ENCODE measurements around the gene PADI4. TPM values are rescaled to one million over a fixed set of nuclear protein-coding genes. Genes with fewer than 3 reads are reported as not detected.
A peak's percentile ranks its signal among the peaks of the same experiment; 100 is the strongest.

PADI4 gene
- total and polyA plus RNA-seq, 7 donors = 0.44 to 0.60 TPM; not detected in 5

DNA sequence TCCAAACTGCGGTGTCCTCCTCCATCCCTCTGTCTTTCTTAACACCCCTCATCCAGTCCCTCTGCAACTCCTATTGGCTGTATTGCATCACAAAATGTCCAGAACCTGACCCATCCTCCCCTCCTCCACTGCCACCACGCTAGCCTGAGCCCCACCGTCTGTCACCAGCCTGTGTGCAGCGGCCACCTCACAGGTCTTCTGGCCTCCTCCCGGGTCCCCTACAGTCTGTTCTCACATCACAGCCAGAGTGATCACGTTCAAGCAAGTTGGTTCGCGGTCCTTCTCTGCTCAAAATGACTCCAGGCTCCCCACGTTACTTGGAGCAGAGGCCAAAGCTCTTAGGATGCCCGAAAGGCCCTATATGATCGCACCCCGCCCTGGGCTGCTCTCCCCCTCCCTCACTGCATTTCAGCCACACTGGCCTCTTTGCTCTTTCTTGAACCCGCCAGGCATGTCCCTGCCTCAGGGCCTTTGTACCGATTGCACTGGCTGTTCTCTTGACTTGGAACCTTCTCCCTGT, 2.4 kb upstream of the PADI4 start:
- Histone ChIP-seq H3K36me3 (no peaks in the 10 kb centered on the region), H3K27me3 (peaks cover 0 to 25% (median 7%) of the 10 kb centered on the region in 3 donors), H3K27ac (no peak overlapping the region), H3K9me3 (peaks cover 0 to 4% (median under 1%) of the 10 kb centered on the region in 4 donors), H3K4me1 (no peaks in the 10 kb centered on the region), H3K4me3 (no peak overlapping the region)
- intact Hi-C loops (cut with DNase I) = no loop called here
- TF ChIP-seq, protein P1, sequence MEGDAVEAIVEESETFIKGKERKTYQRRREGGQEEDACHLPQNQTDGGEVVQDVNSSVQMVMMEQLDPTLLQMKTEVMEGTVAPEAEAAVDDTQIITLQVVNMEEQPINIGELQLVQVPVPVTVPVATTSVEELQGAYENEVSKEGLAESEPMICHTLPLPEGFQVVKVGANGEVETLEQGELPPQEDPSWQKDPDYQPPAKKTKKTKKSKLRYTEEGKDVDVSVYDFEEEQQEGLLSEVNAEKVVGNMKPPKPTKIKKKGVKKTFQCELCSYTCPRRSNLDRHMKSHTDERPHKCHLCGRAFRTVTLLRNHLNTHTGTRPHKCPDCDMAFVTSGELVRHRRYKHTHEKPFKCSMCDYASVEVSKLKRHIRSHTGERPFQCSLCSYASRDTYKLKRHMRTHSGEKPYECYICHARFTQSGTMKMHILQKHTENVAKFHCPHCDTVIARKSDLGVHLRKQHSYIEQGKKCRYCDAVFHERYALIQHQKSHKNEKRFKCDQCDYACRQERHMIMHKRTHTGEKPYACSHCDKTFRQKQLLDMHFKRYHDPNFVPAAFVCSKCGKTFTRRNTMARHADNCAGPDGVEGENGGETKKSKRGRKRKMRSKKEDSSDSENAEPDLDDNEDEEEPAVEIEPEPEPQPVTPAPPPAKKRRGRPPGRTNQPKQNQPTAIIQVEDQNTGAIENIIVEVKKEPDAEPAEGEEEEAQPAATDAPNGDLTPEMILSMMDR (IDR thresholded peaks at IDR 0.05) = no peak
- TF ChIP-seq POLR2A (IDR thresholded peaks at IDR 0.05) = no peak
- peak; percentile 43 for DNase-seq
- 71 to 78% methylated on average over 14 of the region's 14 CpGs for WGBS, 2 donors

DNA sequence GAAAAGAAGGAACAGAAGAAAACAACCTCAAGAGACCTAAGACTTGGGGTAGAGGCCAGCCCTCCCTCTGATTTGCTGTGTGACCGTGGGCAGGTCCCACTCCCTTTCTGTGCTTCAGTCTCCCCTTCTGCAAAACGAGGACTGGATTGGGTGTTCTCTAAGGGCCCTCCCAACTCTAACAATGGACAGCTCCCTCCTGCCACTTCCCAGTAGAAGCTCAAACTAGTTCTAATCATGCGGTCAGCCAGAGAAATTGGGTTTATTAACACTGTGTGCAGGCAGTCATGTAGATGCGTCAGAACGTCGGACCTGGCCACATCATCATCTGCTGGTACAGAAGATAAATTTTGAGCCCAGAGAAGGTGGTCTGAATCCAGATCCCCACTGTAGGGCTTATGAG, 1.6 kb upstream of the PADI4 start:
- Histone ChIP-seq H3K36me3 (no peaks in the 10 kb centered on the region), H3K27me3 (peaks cover 0 to 32% (median 8%) of the 10 kb centered on the region in 3 donors), H3K9me3 (peaks cover 0 to 4% (median under 1%) of the 10 kb centered on the region in 4 donors), H3K4me1 (no peaks in the 10 kb centered on the region), H3K4me3 (no peak overlapping the region), H3K27ac (no peak overlapping the region)
- WGBS, 2 donors = 67 to 86% methylated on average over 6 of the region's 6 CpGs
- peak; percentile 8 for DNase-seq
- intact Hi-C loops (cut with DNase I) = no loop called here
- TF ChIP-seq POLR2A (IDR thresholded peaks at IDR 0.05) = no peak
- TF ChIP-seq EP300 (IDR thresholded peaks at IDR 0.05) = no peak
- TF ChIP-seq POLR2AphosphoS5 (IDR thresholded peaks at IDR 0.05) = no peak
- TF ChIP-seq, protein P1 (IDR thresholded peaks at IDR 0.05) = no peak

DNA sequence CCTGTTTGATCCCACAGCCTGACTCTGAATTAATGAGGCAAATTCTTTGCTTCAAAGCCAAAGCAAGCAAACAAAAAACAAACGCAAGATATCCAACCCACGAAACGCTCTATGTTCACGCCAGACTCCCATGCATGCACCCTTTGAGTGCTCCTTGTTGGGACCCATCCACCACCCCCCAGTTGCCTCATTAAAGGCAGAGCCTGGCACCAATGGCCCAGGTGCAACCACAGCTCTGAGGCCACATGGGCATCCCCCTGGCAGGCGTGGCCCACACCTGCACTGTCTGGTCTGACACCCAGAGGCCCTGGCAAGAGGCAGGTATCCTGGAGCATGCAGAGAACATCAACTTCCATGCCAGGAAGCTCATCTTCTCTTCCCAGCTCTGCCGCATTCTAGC, 1.1 kb upstream of the PADI4 start:
- Histone ChIP-seq H3K4me3 (no peak overlapping the region), H3K27ac (no peak overlapping the region), H3K27me3 (peaks cover 0 to 33% (median 13%) of the 10 kb centered on the region in 3 donors), H3K9me3 (peaks cover 0 to 2% (median under 1%) of the 10 kb centered on the region in 4 donors), H3K4me1 (no peaks in the 10 kb centered on the region), H3K36me3 (no peaks in the 10 kb centered on the region)
- peak; percentile 35 for DNase-seq
- no peak for TF ChIP-seq EP300 (IDR thresholded peaks at IDR 0.05)
- intact Hi-C loops (cut with DNase I) = no loop called here
- 29 to 52% methylated on average over 6 of the region's 6 CpGs for WGBS, 2 donors

DNA sequence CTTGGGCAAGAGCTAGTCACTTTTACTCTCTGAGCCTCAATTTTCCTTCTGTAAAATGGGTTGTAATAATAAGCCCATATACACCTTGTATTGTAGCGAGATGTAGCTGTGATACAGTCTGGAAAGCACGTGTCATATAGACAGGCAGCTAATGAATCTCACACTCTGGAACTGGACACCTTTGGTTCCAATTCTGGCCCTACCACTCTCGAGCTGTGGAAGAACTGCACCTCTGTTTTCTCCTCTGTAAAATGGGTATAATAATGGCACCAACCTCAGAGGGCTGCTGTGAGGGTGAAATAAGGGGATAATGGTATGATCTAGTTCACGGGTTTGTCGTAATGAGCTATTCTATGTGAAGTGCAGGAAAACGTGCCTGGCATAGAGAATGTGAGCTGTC, 668 bp upstream of the PADI4 start:
- peaks cover 0 to 36% (median 14%) of the 10 kb centered on the region in 3 donors for H3K27me3 ChIP-seq

DNA sequence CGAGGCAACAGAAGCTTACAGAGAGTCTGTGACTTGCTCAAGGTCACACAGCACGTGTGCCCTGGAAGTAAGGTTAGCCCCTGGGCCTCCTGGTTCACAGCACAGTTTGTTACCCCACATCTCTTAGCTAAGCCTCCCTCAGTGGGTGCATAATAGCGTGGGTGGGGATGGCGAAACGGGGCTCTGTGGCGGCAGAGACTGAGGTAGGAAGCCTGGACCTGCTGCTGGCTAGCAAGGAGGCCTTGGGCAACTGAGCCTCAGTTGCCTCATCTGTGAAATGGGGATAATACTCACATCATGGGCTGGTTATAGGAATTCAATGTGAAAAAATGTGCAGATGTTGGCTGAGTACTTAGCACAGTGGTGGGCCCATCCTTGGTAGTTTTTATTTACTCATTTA, 596 bp downstream of the PADI4 start:
- no peaks in the 10 kb centered on the region for H3K4me1 ChIP-seq
- intact Hi-C loops (cut with DNase I) = no loop called here
- no peaks in the 10 kb centered on the region for H3K9me3 ChIP-seq
- peaks cover 0 to 36% (median 14%) of the 10 kb centered on the region in 3 donors for H3K27me3 ChIP-seq
- no peaks in the 10 kb centered on the region for H3K36me3 ChIP-seq
- 57 to 60% methylated on average over 6 of the region's 6 CpGs for WGBS, 2 donors
- no peak overlapping the region for H3K27ac ChIP-seq
- H3K4me3 ChIP-seq = no peak overlapping the region
- DNase-seq = peak; percentile 11
- TF ChIP-seq, protein P1 (IDR thresholded peaks at IDR 0.05) = no peak

More for the DNA sequence above, 668 bp upstream of the PADI4 start:
- no peak for TF ChIP-seq POLR2AphosphoS5 (IDR thresholded peaks at IDR 0.05)
- TF ChIP-seq, protein P1 (IDR thresholded peaks at IDR 0.05) = no peak
- no peak for TF ChIP-seq EP300 (IDR thresholded peaks at IDR 0.05)
- TF ChIP-seq POLR2A (IDR thresholded peaks at IDR 0.05) = no peak
- no peak for DNase-seq
- intact Hi-C loops (cut with DNase I) = no loop called here
- no peaks in the 10 kb centered on the region for H3K4me1 ChIP-seq
- H3K9me3 ChIP-seq = peaks cover 0 to 2% (median 0%) of the 10 kb centered on the region in 4 donors
- H3K4me3 ChIP-seq = no peak overlapping the region
- no peak overlapping the region for H3K27ac ChIP-seq
- no peaks in the 10 kb centered on the region for H3K36me3 ChIP-seq
- 70 to 86% methylated on average over 6 of the region's 6 CpGs for WGBS, 2 donors
